CD4-positive, alpha-beta T cell treated with Interleukin-17A for 1 hour (primary cell): ENCODE measurements around the gene ANO3.
"Not testable (repeated sequence)": the region's sequence is repeated elsewhere in the genome, so short reads cannot be mapped to it uniquely, and the experiment has no call there.

Experiments used
- DNase-seq: peaks from one replicate; pipeline ENCODE4 v3.0.0-alpha.2; 2020

The ANO3 gene

GRCh38 chr11:26331911-26332571, at the start of gene ANO3:
TSS of gene ANO3 (plus strand) at chr11:26332130. CDS start at chr11:26332276, 146 bp downstream.
- DNase-seq = no peak

- no peak for DNase-seq
These were observed 48.0 kb upstream of the ANO3 start for GRCh38 chr11:26283852-26284408.

GRCh38 chr11:26285608-26286007, 46.3 kb upstream of the ANO3 start:
- no peak for DNase-seq

GRCh38 chr11:26286472-26287066, 45.4 kb upstream of the ANO3 start:
- DNase-seq = no peak

GRCh38 chr11:26287067-26287518, 44.8 kb upstream of the ANO3 start:
- DNase-seq = no peak

GRCh38 chr11:26297189-26297975, 34.5 kb upstream of the ANO3 start:
- DNase-seq = peak; percentile 4

- DNase-seq = not testable (repeated sequence)
These were observed 15.6 kb upstream of the ANO3 start for GRCh38 chr11:26316372-26316771.

- no peak for DNase-seq
These were observed 12.0 kb upstream of the ANO3 start for GRCh38 chr11:26319906-26320305.

- DNase-seq = no peak
These were observed 10.4 kb upstream of the ANO3 start for GRCh38 chr11:26321516-26321915.

- DNase-seq = no peak
These were observed 9.4 kb upstream of the ANO3 start for GRCh38 chr11:26322335-26323067.

- no peak for DNase-seq
These were observed 8.1 kb upstream of the ANO3 start for GRCh38 chr11:26323837-26324236.

- DNase-seq = no peak
These were observed 7.7 kb upstream of the ANO3 start for GRCh38 chr11:26324270-26324669.

GRCh38 chr11:26326793-26327400, 5.0 kb upstream of the ANO3 start:
- DNase-seq = no peak

- DNase-seq = no peak
These were observed 2.7 kb upstream of the ANO3 start for GRCh38 chr11:26329206-26329605.

GRCh38 chr11:26330262-26330661, 1.7 kb upstream of the ANO3 start:
- DNase-seq = no peak

GRCh38 chr11:26332572-26332915, 614 bp downstream of the ANO3 start:
- no peak for DNase-seq

GRCh38 chr11:26333906-26334305, 2.0 kb downstream of the ANO3 start:
- DNase-seq = no peak

GRCh38 chr11:26335903-26336302, 4.0 kb downstream of the ANO3 start:
- DNase-seq = no peak

- no peak for DNase-seq
These were observed 12.7 kb downstream of the ANO3 start for GRCh38 chr11:26344647-26345046.

GRCh38 chr11:26348776-26349175, 16.8 kb downstream of the ANO3 start:
- no peak for DNase-seq

- no peak for DNase-seq
These were observed 18.1 kb downstream of the ANO3 start for GRCh38 chr11:26350002-26350401.

GRCh38 chr11:26353010-26353409, 21.1 kb downstream of the ANO3 start:
- no peak for DNase-seq

GRCh38 chr11:26359055-26359454, 27.1 kb downstream of the ANO3 start:
- no peak for DNase-seq
